HCT116 (cell line): ENCODE results near the gene FLVCR2. TPM values are rescaled to one million over a fixed set of nuclear protein-coding genes. Genes with fewer than 3 reads are reported as not detected.

Experiments used
- ATAC-seq: fragments of 200-7000 bp; cut with Tn5 transposase; 2 replicates; pipeline ENCODE4 v1.9.1; 2020; ENCODE audit warnings: mild to moderate bottlenecking, moderate library complexity
- BruUV-seq: library from RNA; stranded (reverse); fragments of 400-500 nt; replicated peaks from 2 replicates; lab custom pipeline; 2021; lab: Mats Ljungman, UMichigan
- CTCF ChIA-PET: fragments of 300-600 bp; sonication (Branson Sonifier 250); formaldehyde crosslinking; loops from one replicate; lab custom pipeline; 2021; ENCODE audit warnings: antibody characterized with exemption; lab: Charles Lee
- POLR2A ChIA-PET: fragments of 300-600, 350-600 bp; sonication (Branson Sonifier 250); formaldehyde crosslinking; loops from one replicate; lab custom pipeline; 2021; ENCODE audit warnings: antibody characterized with exemption; lab: Charles Lee
- RAD21 ChIA-PET, 2 experiments: fragments of 300-600 bp; sonication (Branson Sonifier 250); formaldehyde crosslinking; loops; one replicate each; lab custom pipeline; 2023; ENCODE audit warnings: low total read pairs in 2 of 2; ENCODE audit not compliant: uncharacterized antibody in 2 of 2, unreplicated experiment in 2 of 2, low non-redundant PET in 1 of 2; lab: Charles Lee
- DNase-seq: peaks from one replicate; pipeline ENCODE4 v3.0.0-alpha.2; 2010; ENCODE audit warnings: low read depth, low spot score
- H2AFZ ChIP-seq: fragments of 200-600 bp; shearing (Covaris generic), sonication (generic); 2 replicates; pipeline ENCODE4 v1.6.1; 2017; ENCODE audit warnings: low read depth, mixed run types, mixed read lengths, antibody characterized with exemption, low read length; ENCODE audit not compliant: poor library complexity, severe bottlenecking
- H3K27ac ChIP-seq: 2 replicates; pipeline ENCODE4 v1.5.1; 2012; ENCODE audit warnings: low read depth, low read length
- H3K27me3 ChIP-seq: fragments of 200-600 bp; sonication (generic); 2 replicates; pipeline ENCODE4 v1.6.1; 2016; ENCODE audit warnings: mixed run types, low read length, mixed read lengths; ENCODE audit not compliant: insufficient read depth
- H3K36me3 ChIP-seq, 2 experiments: fragments of 200-500 bp in 1 of 2; fragments of 200-600 bp in 1 of 2; sonication (Bioruptor generic) in 1 of 2; sonication (generic) in 1 of 2; 2 replicates each; pipeline versions ENCODE4 v1.5.1 to v1.6.1; 2014 to 2016; ENCODE audit warnings: low read length in 2 of 2, inconsistent platforms in 1 of 2, mixed read lengths in 1 of 2, mixed run types in 1 of 2; ENCODE audit not compliant: insufficient read depth in 2 of 2, control insufficient read depth in 1 of 2
- H3K4me1 ChIP-seq, 2 experiments: fragments of 200-600 bp in 1 of 2; sonication (generic) in 1 of 2; 2 replicates each; pipeline versions ENCODE4 v1.5.1 to v1.6.1; 2012 to 2017; ENCODE audit warnings: low read length in 2 of 2, inconsistent platforms in 1 of 2, mild to moderate bottlenecking in 1 of 2, mixed read lengths in 1 of 2, mixed run types in 1 of 2, moderate library complexity in 1 of 2; ENCODE audit not compliant: insufficient read depth in 2 of 2, control insufficient read depth in 1 of 2
- H3K4me2 ChIP-seq: fragments of 200-600 bp; sonication (generic); 2 replicates; pipeline ENCODE4 v1.6.1; 2017; ENCODE audit warnings: mixed run types, low read length, mixed read lengths
- H3K4me3 ChIP-seq, 2 experiments: fragments of 200-600 bp in 1 of 2; sonication (generic) in 1 of 2; replicated peaks in 1 of 2; 2 replicates each; pipeline ENCODE4 v1.5.1; 2011 to 2016; ENCODE audit warnings: low read length in 2 of 2, control low read depth in 1 of 2, low read depth in 1 of 2, mild to moderate bottlenecking in 1 of 2, mixed read lengths in 1 of 2, mixed run types in 1 of 2
- H3K79me2 ChIP-seq: fragments of 200-600 bp; sonication (generic); 2 replicates; pipeline ENCODE4 v1.6.1; 2017; ENCODE audit warnings: mild to moderate bottlenecking, mixed run types, low read length, moderate library complexity, mixed read lengths; ENCODE audit not compliant: insufficient read depth
- H3K9ac ChIP-seq: fragments of 200-600 bp; sonication (generic); 2 replicates; pipeline ENCODE4 v1.6.1; 2016; ENCODE audit warnings: low read length, mixed read lengths
- H3K9me2 ChIP-seq: fragments of 200-600 bp; sonication (generic), shearing (Covaris generic); 2 replicates; pipeline ENCODE4 v1.6.1; 2017; ENCODE audit warnings: mixed run types, mild to moderate bottlenecking, moderate library complexity; ENCODE audit not compliant: insufficient read depth
- H3K9me3 ChIP-seq, 2 experiments: fragments of 200-500 bp in 1 of 2; fragments of 200-600 bp in 1 of 2; sonication (Bioruptor generic) in 1 of 2; sonication (generic) in 1 of 2; 2 replicates each; pipeline ENCODE4 v1.6.1; 2014 to 2017; ENCODE audit warnings: low read length in 2 of 2, mixed read lengths in 2 of 2, inconsistent platforms in 1 of 2, low read depth in 1 of 2, mild to moderate bottlenecking in 1 of 2, mixed run types in 1 of 2, moderate library complexity in 1 of 2; ENCODE audit not compliant: control insufficient read depth in 1 of 2, insufficient read depth in 1 of 2
- H4K20me1 ChIP-seq: fragments of 200-600 bp; sonication (generic), shearing (Covaris generic); 2 replicates; pipeline ENCODE4 v1.6.1; 2017; ENCODE audit warnings: mixed run types, mild to moderate bottlenecking, moderate library complexity; ENCODE audit not compliant: insufficient read depth
- ATF3 ChIP-seq: IDR thresholded peaks from 2 replicates; pipeline ENCODE4 v1.6.1; 2012
- CBX3 ChIP-seq: IDR thresholded peaks from 2 replicates; pipeline ENCODE4 v1.6.1; 2012; ENCODE audit warnings: low read depth
- CEBPB ChIP-seq: IDR thresholded peaks from 2 replicates; pipeline ENCODE4 v1.6.1; 2012; ENCODE audit warnings: low read depth
- CTCF ChIP-seq, 3 experiments: fragments of 200-600 bp in 1 of 3; sonication (generic) in 1 of 3; IDR thresholded peaks in 2 of 3; conservative IDR thresholded peaks in 1 of 3; 2 replicates each; pipeline ENCODE4 v1.5.1; 2012 to 2017; ENCODE audit warnings: low read depth in 2 of 3, low read length in 2 of 3, antibody characterized with exemption in 1 of 3, borderline replicate concordance in 1 of 3, control low read depth in 1 of 3, mild to moderate bottlenecking in 1 of 3, mixed read lengths in 1 of 3, mixed run types in 1 of 3, moderate library complexity in 1 of 3; ENCODE audit not compliant: insufficient read depth in 1 of 3
- EGR1 ChIP-seq: IDR thresholded peaks from 2 replicates; pipeline ENCODE4 v1.6.1; 2012; ENCODE audit warnings: low read depth
- ELF1 ChIP-seq: IDR thresholded peaks from 2 replicates; pipeline ENCODE4 v1.6.1; 2012; ENCODE audit warnings: low read depth, borderline replicate concordance
- EZH2 ChIP-seq: fragments of 200-600 bp; sonication (generic); IDR thresholded peaks from 2 replicates; pipeline ENCODE4 v1.6.1; 2017; ENCODE audit warnings: antibody characterized with exemption, mixed run types
- FOSL1 ChIP-seq: IDR thresholded peaks from 2 replicates; pipeline ENCODE4 v1.6.1; 2012; ENCODE audit warnings: low read depth
- JUND ChIP-seq: IDR thresholded peaks from 2 replicates; pipeline ENCODE4 v1.6.1; 2012
- POLR2A ChIP-seq: IDR thresholded peaks from 2 replicates; pipeline ENCODE4 v1.7.0; 2011; ENCODE audit warnings: borderline replicate concordance; ENCODE audit not compliant: insufficient read depth, insufficient read length; ENCODE audit errors: extremely low read depth
- POLR2AphosphoS5 ChIP-seq: IDR thresholded peaks from 2 replicates; pipeline ENCODE4 v1.6.1; 2011; ENCODE audit warnings: mild to moderate bottlenecking, low read depth, low read length, moderate library complexity
- REST ChIP-seq: IDR thresholded peaks from 2 replicates; pipeline ENCODE4 v1.6.1; 2012; ENCODE audit warnings: low read depth
- SIN3A ChIP-seq: IDR thresholded peaks from 2 replicates; pipeline ENCODE4 v1.6.1; 2012; ENCODE audit warnings: low read depth
- SP1 ChIP-seq: IDR thresholded peaks from 2 replicates; pipeline ENCODE4 v1.6.1; 2012; ENCODE audit warnings: low read depth
- SRF ChIP-seq: IDR thresholded peaks from 2 replicates; pipeline ENCODE4 v1.6.1; 2012; ENCODE audit warnings: low read depth
- TCF7L2 ChIP-seq: IDR thresholded peaks from 2 replicates; pipeline ENCODE4 v1.7.0; 2011; ENCODE audit warnings: borderline replicate concordance, inconsistent platforms; ENCODE audit not compliant: insufficient read depth, insufficient read length; ENCODE audit errors: extremely low read depth
- YY1 ChIP-seq: IDR thresholded peaks from 2 replicates; pipeline ENCODE4 v1.6.1; 2011; ENCODE audit warnings: low read length, low read depth, moderate library complexity, mild to moderate bottlenecking; ENCODE audit not compliant: insufficient replicate concordance; ENCODE audit errors: extremely low read depth
- ZBTB33 ChIP-seq: IDR thresholded peaks from 2 replicates; pipeline ENCODE4 v1.6.1; 2011; ENCODE audit warnings: mild to moderate bottlenecking, low read length, moderate library complexity; ENCODE audit not compliant: insufficient replicate concordance; ENCODE audit errors: extremely low read depth
- ZFX ChIP-seq: fragments of 450-650 bp; IDR thresholded peaks from 2 replicates; pipeline ENCODE4 v1.6.1; 2017
- ZNF274 ChIP-seq: fragments of 200-500 bp; sonication (Bioruptor generic); IDR thresholded peaks from 2 replicates; pipeline ENCODE4 v1.6.1; 2014; ENCODE audit warnings: mild to moderate bottlenecking, low read depth, low read length, inconsistent platforms
- intact Hi-C: fragments of 100-400 bp; cut with micrococcal nuclease; formaldehyde crosslinking; loops from 2 replicates; pipeline ENCODE4 v1.10.0; 2022
- total RNA-seq: library from RNA; stranded (reverse); gene quantifications from one replicate; pipeline ENCODE4 v1.2.1, GENCODE V29; 2021; ENCODE audit not compliant: unreplicated experiment

The FLVCR2 gene
- total RNA-seq, 1 experiment from 2014 or later = 0.84 TPM

GRCh38 chr14:75655235-75655634 lies 76.8 kb downstream of the FLVCR2 start:
- Histone ChIP-seq H3K79me2 (0 out of 2 replicates have a peak, but pooled peaks cover 9% of the 10 kb centered on the region), H3K4me2 (no peak overlapping the region), H3K9me3 (no peaks in the 10 kb centered on the region), H3K9ac (no peak overlapping the region), H3K27me3 (no peaks in the 10 kb centered on the region), H3K36me3 (peaks cover 0 to 14% of the 10 kb centered on the region in 2 experiments; a peak in 2 of 4 replicates), H3K4me1 (peaks cover 3 to 6% of the 10 kb centered on the region in 2 experiments; a peak in 2 of 4 replicates), H3K9me2 (no peaks in the 10 kb centered on the region), H2AFZ (no peak overlapping the region), H3K27ac (no peak overlapping the region), H4K20me1 (no peaks in the 10 kb centered on the region), H3K4me3 (no peak overlapping the region)
- ChIA-PET CTCF (interaction anchor here (0.6 to 5.6 kb wide), 7 partner anchors 17 to 360 kb away, joined by 3 to 84 read pairs (median 6); partner anchors contain the start of gene FLVCR2), POLR2A (no interaction called here), RAD21 (interaction anchor here (1.6 to 1.8 kb wide), 2 partner anchors 77 to 78 kb away, joined by 9 read pairs; partner anchors contain the start of gene FLVCR2 (in 1 of the 2))
- DNase-seq (no peak), ATAC-seq (no peak)
- no TSS peak for BruUV-seq
- TF ChIP-seq SIN3A = no peak
- TF ChIP-seq TCF7L2 = no peak
- no peak for TF ChIP-seq CEBPB
- TF ChIP-seq ZBTB33 = no peak
- TF ChIP-seq CTCF (IDR thresholded peaks at IDR 0.05 in 2 of 3, conservative IDR thresholded peaks at IDR 0.05 in 1 of 3; ENCODE audit: borderline replicate concordance in 1 of 3, insufficient read depth in 1 of 3, low read depth in 2 of 3, low read length in 2 of 3) = no peak
- TF ChIP-seq EZH2 = no peak
- no peak for TF ChIP-seq POLR2A
- no peak for TF ChIP-seq EGR1
- TF ChIP-seq POLR2AphosphoS5 = no peak
- no peak for TF ChIP-seq YY1
- TF ChIP-seq ZNF274 = no peak
- no peak for TF ChIP-seq SP1
- no peak for TF ChIP-seq CBX3
- TF ChIP-seq ATF3 = no peak
- TF ChIP-seq SRF = no peak
- no peak for TF ChIP-seq FOSL1
- no peak for TF ChIP-seq ELF1
- no peak for TF ChIP-seq REST
- no peak for TF ChIP-seq JUND
- no peak for TF ChIP-seq ZFX
- intact Hi-C loops = no loop called here
